PFSK-1 (cell line): ENCODE data around the gene TNC.

ENCODE experiments used
- FOXP2 ChIP-seq: optimal IDR thresholded peaks from 2 replicates; pipeline ENCODE3; 2011; ENCODE audit warnings: borderline replicate concordance, control low read depth, inconsistent platforms; ENCODE audit not compliant: insufficient read depth; ENCODE audit errors: extremely low read length, extremely low read depth
- POLR2AphosphoS5 ChIP-seq: IDR thresholded peaks from 2 replicates; pipeline ENCODE4 v1.6.1; 2012; ENCODE audit warnings: low read depth, mild to moderate bottlenecking, control low read depth, low read length, moderate library complexity
- REST ChIP-seq, 2 experiments: IDR thresholded peaks; 2 replicates each; pipeline versions ENCODE4 v1.6.1 to v1.8.0; 2011 to 2012; ENCODE audit warnings: low read depth in 2 of 2, low read length in 2 of 2, control low read depth in 1 of 2, inconsistent platforms in 1 of 2, mild to moderate bottlenecking in 1 of 2, moderate library complexity in 1 of 2; ENCODE audit not compliant: insufficient read depth in 1 of 2
- SIN3A ChIP-seq: IDR thresholded peaks from 2 replicates; pipeline ENCODE4 v1.6.1; 2012; ENCODE audit warnings: mild to moderate bottlenecking, low read length, moderate library complexity, borderline replicate concordance; ENCODE audit not compliant: insufficient read depth
- TAF1 ChIP-seq: IDR thresholded peaks from 2 replicates; pipeline ENCODE4 v1.6.1; 2012; ENCODE audit warnings: low read length, control low read depth, borderline replicate concordance; ENCODE audit not compliant: insufficient read depth

The TNC gene

GRCh38 chr9:115025721-115026120, 92.2 kb downstream of the TNC start:
- TF ChIP-seq SIN3A = no peak
- no peak for TF ChIP-seq REST (IDR thresholded peaks at IDR 0.05; ENCODE audit: insufficient read depth in 1 of 2, low read depth in 2 of 2, low read length in 2 of 2)
- no peak for TF ChIP-seq FOXP2
- TF ChIP-seq TAF1 = no peak
- no peak for TF ChIP-seq POLR2AphosphoS5

GRCh38 chr9:115024925-115025535, 92.9 kb downstream of the TNC start:
- TF ChIP-seq SIN3A (no peak), REST (IDR thresholded peaks at IDR 0.05; ENCODE audit: insufficient read depth in 1 of 2, low read depth in 2 of 2, low read length in 2 of 2) (no peak), POLR2AphosphoS5 (no peak), FOXP2 (no peak), TAF1 (no peak)

GRCh38 chr9:115022760-115023434, 95.1 kb downstream of the TNC start:
- TF ChIP-seq REST (IDR thresholded peaks at IDR 0.05; ENCODE audit: insufficient read depth in 1 of 2, low read depth in 2 of 2, low read length in 2 of 2) (no peak), TAF1 (no peak), FOXP2 (no peak), POLR2AphosphoS5 (no peak), SIN3A (no peak)

GRCh38 chr9:115018547-115019435, 99.2 kb downstream of the TNC start:
- TF ChIP-seq REST (IDR thresholded peaks at IDR 0.05; ENCODE audit: insufficient read depth in 1 of 2, low read depth in 2 of 2, low read length in 2 of 2) (no peak), SIN3A (no peak), TAF1 (no peak), POLR2AphosphoS5 (no peak), FOXP2 (no peak)
